Neuron (in vitro differentiated cells): ENCODE measurements around the gene UBR4.

Experiments used
- H2AFZ ChIP-seq: one replicate; pipeline ENCODE4 v1.6.1; 2013; ENCODE audit warnings: low read depth, mild to moderate bottlenecking, inconsistent platforms, low read length, moderate library complexity
- H3K27me3 ChIP-seq: one replicate; pipeline ENCODE4 v1.6.1; 2013; ENCODE audit warnings: low read length; ENCODE audit not compliant: insufficient read depth
- H3K36me3 ChIP-seq: one replicate; pipeline ENCODE4 v1.6.1; 2013; ENCODE audit warnings: low read length; ENCODE audit not compliant: insufficient read depth
- H3K4me1 ChIP-seq: one replicate; pipeline ENCODE4 v1.6.1; 2013; ENCODE audit warnings: low read length; ENCODE audit not compliant: insufficient read depth
- H3K4me3 ChIP-seq: 2 replicates; pipeline ENCODE4 v1.5.1; 2013; ENCODE audit warnings: mild to moderate bottlenecking, low read length, moderate library complexity
- H3K9me3 ChIP-seq: one replicate; pipeline ENCODE4 v1.6.1; 2013; ENCODE audit warnings: low read length

UBR4 gene

GRCh38 chr1:19086176-19086875, 123.7 kb downstream of the UBR4 start:
- H3K36me3 ChIP-seq, result peaks cover 94% of the 10 kb centered on the region

GRCh38 chr1:19084206-19084738, 125.8 kb downstream of the UBR4 start:
- Histone ChIP-seq H3K36me3 (peaks cover 97% of the 10 kb centered on the region), H3K27me3 (no peaks in the 10 kb centered on the region), H3K4me1 (no peaks in the 10 kb centered on the region), H3K4me3 (no peak overlapping the region), H3K9me3 (no peaks in the 10 kb centered on the region), H2AFZ (no peak overlapping the region)

More at GRCh38 chr1:19086176-19086875, 123.7 kb downstream of the UBR4 start:
- no peak overlapping the region for H2AFZ ChIP-seq
- no peaks in the 10 kb centered on the region for H3K9me3 ChIP-seq
- H3K27me3 ChIP-seq, result no peaks in the 10 kb centered on the region
- H3K4me1 ChIP-seq, result no peaks in the 10 kb centered on the region
- no peak overlapping the region for H3K4me3 ChIP-seq

GRCh38 chr1:19083081-19083480, 127.0 kb downstream of the UBR4 start:
- H2AFZ ChIP-seq, result no peak overlapping the region
- H3K36me3 ChIP-seq, result peaks cover 97% of the 10 kb centered on the region
- no peaks in the 10 kb centered on the region for H3K4me1 ChIP-seq
- H3K4me3 ChIP-seq, result no peak overlapping the region
- no peaks in the 10 kb centered on the region for H3K27me3 ChIP-seq
- H3K9me3 ChIP-seq, result no peaks in the 10 kb centered on the region

GRCh38 chr1:19081218-19081893, 128.7 kb downstream of the UBR4 start:
- no peak overlapping the region for H2AFZ ChIP-seq
- H3K4me1 ChIP-seq, result no peaks in the 10 kb centered on the region
- H3K27me3 ChIP-seq, result no peaks in the 10 kb centered on the region
- peaks cover 94% of the 10 kb centered on the region for H3K36me3 ChIP-seq
- no peaks in the 10 kb centered on the region for H3K9me3 ChIP-seq
- H3K4me3 ChIP-seq, result no peak overlapping the region

GRCh38 chr1:19080721-19081120, 129.3 kb downstream of the UBR4 start:
- peaks cover 95% of the 10 kb centered on the region for H3K36me3 ChIP-seq
- H2AFZ ChIP-seq, result no peak overlapping the region
- no peaks in the 10 kb centered on the region for H3K27me3 ChIP-seq
- no peak overlapping the region for H3K4me3 ChIP-seq
- H3K9me3 ChIP-seq, result no peaks in the 10 kb centered on the region
- H3K4me1 ChIP-seq, result no peaks in the 10 kb centered on the region

GRCh38 chr1:19079541-19080472, 130.3 kb downstream of the UBR4 start:
- peaks cover 97% of the 10 kb centered on the region for H3K36me3 ChIP-seq
- H2AFZ ChIP-seq, result no peak overlapping the region
- no peak overlapping the region for H3K4me3 ChIP-seq
- no peaks in the 10 kb centered on the region for H3K27me3 ChIP-seq
- H3K4me1 ChIP-seq, result no peaks in the 10 kb centered on the region
- H3K9me3 ChIP-seq, result no peaks in the 10 kb centered on the region

- Histone ChIP-seq H3K4me3 (no peak overlapping the region), H3K4me1 (no peaks in the 10 kb centered on the region), H2AFZ (no peak overlapping the region), H3K27me3 (no peaks in the 10 kb centered on the region), H3K9me3 (no peaks in the 10 kb centered on the region), H3K36me3 (peaks cover 97% of the 10 kb centered on the region)
These were observed 131.5 kb downstream of the UBR4 start for GRCh38 chr1:19078536-19078935.

- Histone ChIP-seq H3K27me3 (no peaks in the 10 kb centered on the region), H3K4me3 (no peak overlapping the region), H2AFZ (no peak overlapping the region), H3K36me3 (peaks cover 91% of the 10 kb centered on the region), H3K9me3 (no peaks in the 10 kb centered on the region), H3K4me1 (no peaks in the 10 kb centered on the region)
These were observed 133.0 kb downstream of the UBR4 start for GRCh38 chr1:19076841-19077616.

GRCh38 chr1:19074902-19075721, 135.0 kb downstream of the UBR4 start:
- Histone ChIP-seq H3K9me3 (no peaks in the 10 kb centered on the region), H3K4me1 (no peaks in the 10 kb centered on the region), H2AFZ (no peak overlapping the region), H3K36me3 (peaks cover 72% of the 10 kb centered on the region), H3K4me3 (no peak overlapping the region), H3K27me3 (no peaks in the 10 kb centered on the region)

- Histone ChIP-seq H3K27me3 (no peaks in the 10 kb centered on the region), H3K36me3 (peaks cover 65% of the 10 kb centered on the region), H3K4me3 (no peak overlapping the region), H3K4me1 (no peaks in the 10 kb centered on the region), H3K9me3 (no peaks in the 10 kb centered on the region), H2AFZ (no peak overlapping the region)
These were observed 135.6 kb downstream of the UBR4 start for GRCh38 chr1:19074361-19074901.

- peaks cover 57% of the 10 kb centered on the region for H3K36me3 ChIP-seq
- no peaks in the 10 kb centered on the region for H3K27me3 ChIP-seq
- H3K4me1 ChIP-seq, result no peaks in the 10 kb centered on the region
- no peak overlapping the region for H3K4me3 ChIP-seq
- H2AFZ ChIP-seq, result no peak overlapping the region
- H3K9me3 ChIP-seq, result no peaks in the 10 kb centered on the region
These were observed 136.5 kb downstream of the UBR4 start for GRCh38 chr1:19073311-19074186.
